HUES64 (cell line): ENCODE results near the gene SHISA5.

ENCODE experiments used
- H3K27ac ChIP-seq: 2 replicates; pipeline ENCODE4 v1.7.0; 2013; ENCODE audit warnings: low read depth, low read length, inconsistent platforms
- H3K27me3 ChIP-seq: 2 replicates; pipeline ENCODE4 v1.6.1; 2013; ENCODE audit warnings: mild to moderate bottlenecking, low read length; ENCODE audit not compliant: insufficient read depth
- H3K36me3 ChIP-seq: 2 replicates; pipeline ENCODE4 v1.6.1; 2013; ENCODE audit warnings: mild to moderate bottlenecking, low read length; ENCODE audit not compliant: insufficient read depth
- H3K4me1 ChIP-seq: 2 replicates; pipeline ENCODE4 v1.6.1; 2013; ENCODE audit warnings: mild to moderate bottlenecking, low read length, moderate library complexity; ENCODE audit not compliant: insufficient read depth
- H3K4me3 ChIP-seq: 2 replicates; pipeline ENCODE4 v1.5.1; 2013; ENCODE audit warnings: mild to moderate bottlenecking, low read length, moderate library complexity
- H3K9ac ChIP-seq: 2 replicates; pipeline ENCODE4 v1.6.1; 2013; ENCODE audit warnings: mild to moderate bottlenecking, low read depth, low read length
- H3K9me3 ChIP-seq: 2 replicates; pipeline ENCODE4 v1.6.1; 2013; ENCODE audit warnings: low read depth, low read length; ENCODE audit not compliant: insufficient read depth
- WGBS: fragments of 150-250, 120-280 bp; methylation state at CpG from one replicate; pipeline ENCODE4 v1.1.7; 2013; ENCODE audit warnings: missing lambda C conversion rate; 5-methylcytosine and 5-hydroxymethylcytosine counted together

The SHISA5 gene

DNA sequence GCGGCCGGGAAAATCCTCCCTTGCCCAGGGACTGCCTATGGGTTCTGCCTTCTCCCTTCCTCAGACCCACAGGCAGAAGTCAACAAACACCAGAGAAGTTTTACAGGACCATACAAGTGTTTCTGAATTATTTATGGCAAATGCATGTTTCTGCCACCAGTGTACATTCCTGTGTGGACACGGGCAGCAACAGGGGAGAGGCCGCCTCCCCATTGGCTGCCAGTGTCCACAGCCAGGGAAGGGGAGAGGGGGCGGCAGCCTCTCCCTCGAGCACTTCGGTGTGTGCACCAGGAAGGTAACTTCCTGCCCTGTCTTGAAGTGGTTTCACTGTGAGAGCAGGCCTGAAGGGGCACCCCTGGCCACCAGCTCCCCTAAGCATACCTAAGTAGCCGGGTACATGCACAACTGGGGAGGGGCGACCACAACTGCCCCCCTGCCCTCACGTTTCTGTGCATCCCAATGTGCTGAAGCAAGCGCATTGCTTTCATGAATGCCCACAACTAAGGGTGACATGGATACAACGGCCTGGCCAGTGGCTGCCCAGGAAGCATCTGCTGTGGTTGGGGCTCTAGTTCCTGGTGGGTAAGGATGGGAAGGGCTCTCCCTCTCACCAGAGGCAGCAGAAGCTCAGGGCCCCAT is 14.8 kb upstream of the SHISA5 start:
- Histone ChIP-seq H3K4me3 (no peak overlapping the region), H3K27me3 (no peaks in the 10 kb centered on the region), H3K9me3 (no peaks in the 10 kb centered on the region), H3K4me1 (no peaks in the 10 kb centered on the region), H3K27ac (no peak overlapping the region), H3K36me3 (peaks cover 35% of the 10 kb centered on the region), H3K9ac (no peak overlapping the region)
- 90% methylated on average over 12 of the region's 12 CpGs for WGBS

DNA sequence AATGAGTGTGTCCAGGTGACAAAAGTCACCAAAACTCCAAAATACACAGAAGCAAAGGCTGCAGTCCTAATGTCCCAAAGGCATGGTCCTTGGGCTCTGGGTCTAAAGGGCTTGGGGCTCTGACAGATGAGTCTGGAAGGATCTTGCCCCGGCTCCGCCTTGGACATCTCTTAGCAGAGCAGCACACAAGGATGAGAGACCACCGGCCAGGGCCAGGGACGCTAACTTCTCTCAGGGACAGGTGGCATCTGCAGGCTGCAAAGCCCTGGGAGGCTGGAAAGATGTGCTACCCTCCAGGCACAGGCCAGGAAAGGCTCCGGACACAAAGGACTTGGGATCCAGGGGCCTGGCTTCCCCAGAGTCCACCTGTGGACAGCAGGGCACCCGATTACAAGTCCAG is 14.1 kb upstream of the SHISA5 start:
- no peak overlapping the region for H3K27ac ChIP-seq
- H3K4me3 ChIP-seq, result no peak overlapping the region
- H3K36me3 ChIP-seq, result peaks cover 28% of the 10 kb centered on the region
- H3K9me3 ChIP-seq, result no peaks in the 10 kb centered on the region
- no peak overlapping the region for H3K9ac ChIP-seq
- 95% methylated on average over 6 of the region's 6 CpGs for WGBS
- H3K27me3 ChIP-seq, result no peaks in the 10 kb centered on the region
- H3K4me1 ChIP-seq, result no peaks in the 10 kb centered on the region

DNA sequence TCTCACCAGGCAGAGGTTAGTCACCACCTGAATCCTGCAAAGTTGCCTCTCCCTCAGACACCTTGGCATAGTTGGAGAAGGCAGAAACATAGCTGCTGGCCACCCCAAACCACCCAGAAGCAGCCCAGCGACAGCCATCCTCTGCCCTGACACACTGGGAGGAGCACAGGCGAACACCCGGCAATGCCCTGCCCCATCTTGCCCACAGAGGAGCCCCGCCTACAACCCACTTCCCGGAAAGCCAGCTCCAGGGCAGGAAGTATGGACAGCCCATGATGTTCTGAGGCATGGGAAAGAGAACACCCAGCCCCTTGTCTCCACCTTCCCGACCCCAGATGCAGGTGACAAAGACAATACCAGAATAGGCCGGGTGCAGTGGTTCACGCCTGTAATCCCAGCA is 12.6 kb upstream of the SHISA5 start:
- Histone ChIP-seq H3K9me3 (no peaks in the 10 kb centered on the region), H3K4me3 (no peak overlapping the region), H3K27me3 (no peaks in the 10 kb centered on the region), H3K9ac (no peak overlapping the region), H3K4me1 (no peaks in the 10 kb centered on the region), H3K27ac (no peak overlapping the region), H3K36me3 (peaks cover 18% of the 10 kb centered on the region)
- WGBS, result 92% methylated on average over 8 of the region's 8 CpGs

DNA sequence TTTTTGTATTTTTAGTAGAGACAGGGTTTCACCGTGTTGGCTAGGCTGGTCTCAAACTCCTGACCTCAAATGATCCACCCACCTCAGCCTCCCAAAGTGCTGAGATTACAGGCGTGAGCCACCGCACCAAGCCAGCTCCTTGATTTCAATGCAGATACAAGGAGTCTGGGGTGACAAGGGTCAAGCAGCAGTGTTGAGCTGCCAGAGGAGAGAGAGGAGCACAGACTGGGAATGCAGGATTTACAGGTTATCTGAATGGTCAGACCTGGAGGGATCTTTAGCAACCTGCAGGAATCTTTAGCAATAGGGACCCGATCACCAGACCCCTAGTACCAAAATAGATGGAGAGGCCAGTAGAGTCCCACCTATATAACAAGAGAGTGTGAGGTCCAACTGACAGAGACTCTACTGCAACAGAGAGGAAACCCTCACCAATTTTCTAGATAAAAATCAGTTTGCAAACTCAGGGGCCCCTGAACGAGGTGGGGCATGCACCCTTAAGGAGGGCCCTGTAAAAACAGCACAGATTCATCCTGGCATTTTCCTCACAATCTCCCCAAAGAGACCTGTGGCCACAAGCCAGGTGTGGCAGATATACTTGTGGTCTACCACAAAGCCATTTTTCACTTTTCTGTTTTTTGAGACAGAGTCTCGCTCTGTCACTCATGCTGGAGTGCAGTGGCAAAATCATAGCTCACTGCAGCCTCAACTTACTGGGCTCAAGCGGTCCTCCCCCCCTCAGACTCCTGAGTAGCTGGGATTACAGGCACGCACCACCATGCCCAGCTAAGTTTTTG is 10.7 kb upstream of the SHISA5 start:
- WGBS, result 95% methylated on average over 7 of the region's 8 CpGs

DNA sequence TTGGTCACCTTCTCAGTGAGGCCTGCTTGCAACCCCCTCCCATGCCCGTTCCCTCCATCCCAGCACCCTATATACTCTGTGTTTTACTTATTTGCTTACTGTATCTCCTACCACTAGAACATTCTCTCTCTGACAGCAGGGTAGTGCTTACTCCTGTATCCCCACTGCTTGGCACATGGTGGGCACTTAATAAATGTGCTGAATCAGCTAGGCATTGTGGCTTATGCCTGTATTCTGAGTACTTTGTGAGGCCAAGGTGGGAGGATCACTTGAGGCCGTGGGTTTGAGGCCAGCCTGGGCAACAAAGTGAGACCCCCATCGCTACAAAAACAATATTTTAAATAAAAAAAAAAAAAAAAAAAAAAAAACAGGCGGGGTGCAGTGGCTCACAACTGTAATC is 7.6 kb upstream of the SHISA5 start:
- Histone ChIP-seq H3K36me3 (no peaks in the 10 kb centered on the region), H3K4me1 (peaks cover 11% of the 10 kb centered on the region; the same call in 1 of the 2 replicates), H3K27me3 (no peaks in the 10 kb centered on the region), H3K27ac (no peak overlapping the region), H3K4me3 (no peak overlapping the region), H3K9ac (no peak overlapping the region), H3K9me3 (no peaks in the 10 kb centered on the region)
- 92% methylated on average over 2 of the region's 4 CpGs for WGBS

More for the DNA sequence above, 10.7 kb upstream of the SHISA5 start:
- peaks cover 8% of the 10 kb centered on the region for H3K36me3 ChIP-seq
- no peaks in the 10 kb centered on the region for H3K27me3 ChIP-seq
- no peaks in the 10 kb centered on the region for H3K9me3 ChIP-seq
- H3K4me3 ChIP-seq, result no peak overlapping the region
- 0 out of 2 replicates have a peak, but pooled peaks cover 3% of the 10 kb centered on the region for H3K4me1 ChIP-seq
- no peak overlapping the region for H3K27ac ChIP-seq
- H3K9ac ChIP-seq, result no peak overlapping the region

DNA sequence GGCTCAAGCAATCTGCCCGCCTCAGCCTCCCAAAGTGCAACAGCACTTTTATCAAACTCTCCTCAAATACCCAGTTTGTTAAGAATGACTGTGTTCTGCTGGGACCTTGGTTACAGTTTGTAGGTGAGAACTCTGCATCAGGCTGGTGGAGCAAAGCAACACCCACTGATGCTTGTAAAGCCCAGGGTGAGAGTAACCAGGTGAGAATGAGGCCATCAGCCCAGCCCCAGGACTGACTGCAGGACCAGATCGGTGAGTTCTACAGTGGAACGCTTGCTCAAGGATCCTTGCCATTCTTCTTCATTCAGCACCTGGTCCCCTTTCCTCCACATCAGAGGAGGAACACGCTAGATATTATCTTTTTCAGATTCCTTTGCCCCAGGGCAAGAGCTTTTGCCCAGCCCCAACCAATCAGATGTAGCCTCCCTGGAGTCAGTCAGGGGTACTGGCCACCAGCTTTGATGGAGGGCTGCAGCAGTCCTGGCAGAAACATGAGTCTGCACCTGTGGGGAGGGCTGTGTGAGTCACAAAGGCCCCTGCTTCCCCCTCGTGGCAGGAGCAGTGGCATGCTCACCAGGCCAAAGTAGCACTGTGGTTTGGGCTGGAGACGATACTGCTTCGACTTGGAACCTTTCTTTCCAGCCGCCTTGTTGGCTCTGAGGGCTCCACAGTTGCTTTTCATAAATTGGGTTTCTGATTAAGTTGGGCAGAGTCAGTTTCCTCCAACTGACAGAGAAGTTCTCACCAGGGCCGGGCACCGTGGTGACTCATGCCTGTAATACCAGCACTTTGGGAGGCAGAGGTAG is 3.5 kb upstream of the SHISA5 start:
- no peak overlapping the region for H3K9ac ChIP-seq
- H3K27me3 ChIP-seq, result no peaks in the 10 kb centered on the region
- no peak overlapping the region for H3K4me3 ChIP-seq
- peaks cover 27% of the 10 kb centered on the region for H3K4me1 ChIP-seq
- no peaks in the 10 kb centered on the region for H3K36me3 ChIP-seq
- no peaks in the 10 kb centered on the region for H3K9me3 ChIP-seq
- H3K27ac ChIP-seq, result no peak overlapping the region
- WGBS, result 55% methylated on average over 10 of the region's 10 CpGs

DNA sequence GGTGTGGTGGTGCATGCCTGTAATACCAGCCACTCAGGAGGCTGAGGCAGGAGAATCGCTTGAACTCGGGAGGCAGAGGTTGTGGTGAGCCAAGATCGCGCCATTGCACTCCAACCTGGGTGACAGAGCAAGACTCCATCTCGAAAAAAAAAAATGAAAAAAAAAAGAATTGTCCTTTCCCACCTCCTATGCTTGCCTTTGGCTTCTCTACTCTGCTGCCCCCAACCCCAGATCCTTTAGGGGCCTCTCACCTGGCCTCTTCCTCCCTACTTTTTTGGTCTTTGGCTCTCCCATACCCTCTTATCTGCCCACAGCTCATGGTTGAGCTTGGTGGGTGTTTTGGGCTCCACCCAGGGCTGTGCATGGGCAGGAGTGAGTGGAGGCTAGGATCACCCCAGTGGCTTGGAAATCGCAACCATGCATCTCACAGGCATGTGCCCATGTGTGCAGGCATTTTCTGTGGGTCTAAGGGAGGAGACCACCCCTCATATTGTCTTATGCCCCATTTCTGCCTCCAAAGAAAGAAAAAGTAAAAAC is 2.1 kb upstream of the SHISA5 start:
- no peak overlapping the region for H3K4me3 ChIP-seq
- no peak overlapping the region for H3K27ac ChIP-seq
- H3K9me3 ChIP-seq, result no peaks in the 10 kb centered on the region
- WGBS, result 95% methylated on average over 6 of the region's 6 CpGs
- H3K36me3 ChIP-seq, result no peaks in the 10 kb centered on the region
- no peak overlapping the region for H3K9ac ChIP-seq
- H3K4me1 ChIP-seq, result peaks cover 27% of the 10 kb centered on the region
- H3K27me3 ChIP-seq, result no peaks in the 10 kb centered on the region

DNA sequence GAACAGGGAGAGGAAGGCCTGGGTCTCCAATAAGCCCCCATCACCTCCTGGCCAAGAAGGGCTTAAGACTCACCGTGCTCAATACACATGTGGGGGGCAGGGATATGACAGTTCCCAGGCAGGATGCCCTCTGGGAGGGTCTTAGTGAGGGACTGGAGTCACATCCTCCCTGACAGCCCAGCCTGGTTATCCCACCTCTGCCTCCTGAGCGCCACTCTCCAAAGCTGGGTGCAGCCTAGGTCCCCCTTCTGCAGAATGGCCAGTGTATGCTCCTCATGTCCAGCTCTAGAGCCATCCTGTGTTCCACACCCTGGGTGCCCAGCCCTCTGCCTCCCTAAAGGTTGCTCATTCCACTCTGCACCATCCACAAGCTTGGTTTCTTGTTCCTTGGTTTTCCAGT is 1.2 kb upstream of the SHISA5 start:
- no peak overlapping the region for H3K9ac ChIP-seq

DNA sequence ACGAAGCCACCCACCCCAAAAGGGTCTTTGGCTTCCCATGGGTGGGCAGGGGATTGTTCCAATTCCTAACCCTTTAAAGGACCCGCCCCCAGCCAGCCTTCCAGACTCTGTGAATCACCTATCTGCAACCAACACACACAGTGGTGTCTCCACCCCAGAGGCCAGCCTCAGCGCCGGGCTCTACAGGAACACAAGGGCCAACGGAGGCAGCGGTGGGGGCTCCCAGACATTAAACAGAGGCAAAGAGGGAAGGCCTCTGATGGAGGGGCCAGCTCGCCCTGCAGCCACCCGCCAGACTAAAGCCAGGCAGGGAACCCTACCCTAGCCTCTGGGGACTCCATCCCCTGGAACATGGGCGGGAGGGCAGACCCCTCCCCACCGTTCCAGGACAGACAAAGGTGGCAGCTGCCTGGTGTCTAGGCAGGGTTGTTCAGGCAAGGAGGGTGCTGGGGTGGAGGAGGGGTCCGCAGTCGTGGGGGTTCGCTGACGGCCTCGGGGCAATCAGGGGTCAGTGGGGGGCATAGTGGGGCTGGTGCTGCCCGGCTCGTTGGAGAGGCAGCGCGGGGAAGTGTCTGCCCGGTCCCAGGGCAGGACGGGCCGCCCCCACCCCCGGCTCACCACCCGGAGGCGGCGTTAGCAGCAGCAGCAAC is 448 bp downstream of the SHISA5 start:
- H3K9ac ChIP-seq, result peak overlapping the region; percentile 70
- peak overlapping the region; percentile 66 for H3K27ac ChIP-seq
- H3K4me1 ChIP-seq, result peaks cover 19% of the 10 kb centered on the region
- H3K27me3 ChIP-seq, result no peaks in the 10 kb centered on the region
- 2% methylated on average over 26 of the region's 26 CpGs for WGBS
- no peaks in the 10 kb centered on the region for H3K9me3 ChIP-seq
- peaks cover 13% of the 10 kb centered on the region for H3K36me3 ChIP-seq
- H3K4me3 ChIP-seq, result peak overlapping the region; percentile 69

More for the DNA sequence above, 1.2 kb upstream of the SHISA5 start:
- Histone ChIP-seq H3K4me3 (peak overlapping the region; percentile 69; the same call in 1 of the 2 replicates), H3K36me3 (peaks cover 7% of the 10 kb centered on the region; the same call in 1 of the 2 replicates), H3K27me3 (no peaks in the 10 kb centered on the region), H3K4me1 (peaks cover 27% of the 10 kb centered on the region), H3K9me3 (no peaks in the 10 kb centered on the region), H3K27ac (no peak overlapping the region)
- WGBS, result 91% methylated on average over 1 of the region's 2 CpGs

DNA sequence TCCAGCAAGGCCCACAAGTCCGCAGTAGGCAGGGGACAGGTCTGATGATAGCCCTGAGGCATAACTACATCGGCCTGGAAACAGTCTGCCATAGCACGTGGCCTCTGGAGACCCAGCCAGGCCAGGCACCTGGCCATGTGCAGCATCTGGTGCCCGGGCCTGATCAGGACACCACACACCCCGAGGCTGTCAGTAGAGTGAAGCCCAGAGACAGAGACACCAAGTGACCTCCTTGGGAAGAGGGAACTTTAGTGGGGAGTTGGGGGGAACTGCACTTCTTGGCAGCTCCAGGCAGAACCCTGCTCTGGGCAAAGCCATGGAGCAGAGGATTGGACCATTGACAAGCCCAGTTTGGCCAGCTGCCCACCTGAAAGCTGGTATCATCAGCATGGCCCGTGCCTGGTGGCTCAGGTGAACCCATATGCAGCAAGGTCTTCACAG is 1.2 kb downstream of the SHISA5 start:
- Histone ChIP-seq H3K36me3 (peaks cover 20% of the 10 kb centered on the region), H3K4me1 (peaks cover 19% of the 10 kb centered on the region), H3K27me3 (no peaks in the 10 kb centered on the region), H3K9me3 (no peaks in the 10 kb centered on the region), H3K4me3 (peak overlapping the region; percentile 69), H3K27ac (no peak overlapping the region), H3K9ac (no peak overlapping the region; the same call in 1 of the 2 replicates)
- 91% methylated on average over 6 of the region's 6 CpGs for WGBS
